Ectodermal cell (in vitro differentiated cells): Measurements from ENCODE around the gene THUMPD2. TPM values are rescaled to one million over a fixed set of nuclear protein-coding genes. Genes with fewer than 3 reads are reported as not detected.
A peak's percentile ranks its signal among the peaks of the same experiment; 100 is the strongest.
"Not testable (repeated sequence)": the region's sequence is repeated elsewhere in the genome, so short reads cannot be mapped to it uniquely, and the experiment has no call there.

Experiments
- H3K27ac ChIP-seq: 2 replicates; pipeline ENCODE4 v1.7.0; 2013; ENCODE audit warnings: mild to moderate bottlenecking, low read depth, low read length; ENCODE audit not compliant: insufficient read depth, poor library complexity, severe bottlenecking
- H3K27me3 ChIP-seq: 2 replicates; pipeline ENCODE4 v1.7.0; 2013; ENCODE audit warnings: mild to moderate bottlenecking, low read length; ENCODE audit not compliant: insufficient read depth, control insufficient read depth, poor library complexity, severe bottlenecking
- H3K36me3 ChIP-seq: one replicate; pipeline ENCODE4 v1.7.0; 2013; ENCODE audit warnings: low read length; ENCODE audit not compliant: control insufficient read depth, insufficient read depth
- H3K4me1 ChIP-seq: one replicate; pipeline ENCODE4 v1.7.0; 2013; ENCODE audit warnings: low read length; ENCODE audit not compliant: control insufficient read depth, insufficient read depth
- H3K4me3 ChIP-seq: 2 replicates; pipeline ENCODE4 v1.7.0; 2013; ENCODE audit warnings: low read depth, low read length, control low read depth; ENCODE audit not compliant: insufficient read depth
- H3K9me3 ChIP-seq: 2 replicates; pipeline ENCODE4 v1.7.0; 2013; ENCODE audit warnings: mild to moderate bottlenecking, low read length, moderate library complexity; ENCODE audit not compliant: control insufficient read depth
- WGBS, 2 experiments: methylation state at CpG; one replicate each; pipeline ENCODE4 v1.1.7; 2013; ENCODE audit warnings: missing lambda C conversion rate in 2 of 2; 5-methylcytosine and 5-hydroxymethylcytosine counted together
- polyA plus RNA-seq, 4 experiments: library from polyadenylated mRNA; stranded (reverse); fragments of 50-300 nt; gene quantifications; one replicate each; pipeline ENCODE4 v1.2.3, GENCODE V29; 2013

The THUMPD2 gene, protein sequence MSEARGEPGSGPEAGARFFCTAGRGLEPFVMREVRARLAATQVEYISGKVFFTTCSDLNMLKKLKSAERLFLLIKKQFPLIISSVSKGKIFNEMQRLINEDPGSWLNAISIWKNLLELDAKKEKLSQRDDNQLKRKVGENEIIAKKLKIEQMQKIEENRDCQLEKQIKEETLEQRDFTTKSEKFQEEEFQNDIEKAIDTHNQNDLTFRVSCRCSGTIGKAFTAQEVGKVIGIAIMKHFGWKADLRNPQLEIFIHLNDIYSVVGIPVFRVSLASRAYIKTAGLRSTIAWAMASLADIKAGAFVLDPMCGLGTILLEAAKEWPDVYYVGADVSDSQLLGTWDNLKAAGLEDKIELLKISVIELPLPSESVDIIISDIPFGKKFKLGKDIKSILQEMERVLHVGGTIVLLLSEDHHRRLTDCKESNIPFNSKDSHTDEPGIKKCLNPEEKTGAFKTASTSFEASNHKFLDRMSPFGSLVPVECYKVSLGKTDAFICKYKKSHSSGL
- 18.3 TPM for polyA plus RNA-seq (2013, experiment 1 of 4)
- polyA plus RNA-seq (2013, experiment 2 of 4) = 17.9 TPM
- 16.9 TPM for polyA plus RNA-seq (2013, experiment 3 of 4)
- 15.2 TPM for polyA plus RNA-seq (2013, experiment 4 of 4)

DNA sequence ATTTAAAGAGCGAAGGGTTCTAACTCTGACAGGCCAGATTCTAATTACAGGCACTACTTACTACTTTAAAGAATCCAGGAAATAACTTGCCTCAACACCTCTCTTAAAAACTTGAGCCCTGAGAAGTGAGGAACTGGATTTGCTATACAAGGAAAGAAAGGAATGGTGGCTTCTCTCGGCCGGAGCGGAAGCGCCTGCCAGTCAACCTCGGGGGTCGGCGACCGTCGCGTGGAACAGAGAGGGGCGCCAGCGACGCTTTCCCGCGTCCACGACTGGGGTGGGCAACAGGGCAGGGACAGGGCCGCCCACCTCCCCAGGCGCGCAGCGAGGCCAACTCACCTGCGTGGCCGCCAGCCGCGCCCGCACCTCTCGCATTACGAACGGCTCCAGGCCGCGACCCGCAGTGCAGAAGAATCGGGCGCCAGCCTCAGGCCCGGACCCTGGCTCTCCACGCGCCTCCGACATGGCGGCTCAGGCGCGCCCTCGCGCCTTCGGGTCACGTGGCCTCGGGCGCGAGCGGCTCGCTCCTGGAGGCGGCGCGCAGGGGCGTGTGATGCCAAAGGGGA is at the start of gene THUMPD2:
THUMPD2 (minus strand) TSS at position 484 of the 566 bp plus-strand sequence; CDS start at position 465, 19 bp downstream.
- 1% methylated on average over 53 to 54 of the region's 54 CpGs for WGBS, 2 experiments
- no peaks in the 10 kb centered on the region for H3K9me3 ChIP-seq
- H3K4me1 ChIP-seq = peaks cover 4% of the 10 kb centered on the region
- H3K27ac ChIP-seq = peak within 1 kb of the TSS; percentile 67
- no peaks in the 10 kb centered on the region for H3K36me3 ChIP-seq
- H3K4me3 ChIP-seq = peak within 1 kb of the TSS; percentile 80
- no peaks in the 10 kb centered on the region for H3K27me3 ChIP-seq

DNA sequence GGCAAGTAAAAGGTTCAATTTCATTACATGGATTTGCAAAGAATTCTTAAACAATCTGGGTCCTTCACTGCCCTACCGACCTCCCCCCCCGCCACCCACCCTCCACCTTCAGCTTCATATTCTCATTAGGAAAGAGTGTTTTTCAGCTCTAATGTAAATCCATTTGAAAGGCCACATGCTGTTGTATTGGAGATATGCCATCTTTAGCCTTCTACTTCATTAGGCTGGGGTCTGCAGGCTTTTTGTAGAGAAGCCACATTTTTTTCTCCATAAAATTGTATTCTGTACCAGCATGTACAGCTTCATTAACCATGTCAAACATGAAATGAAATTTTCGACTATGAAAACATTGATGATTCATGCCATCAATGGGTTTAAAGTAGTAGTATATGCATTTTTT is 42.8 kb upstream of the THUMPD2 start:
- Histone ChIP-seq H3K4me3 (no peak overlapping the region), H3K27ac (no peak overlapping the region), H3K27me3 (no peaks in the 10 kb centered on the region), H3K9me3 (no peaks in the 10 kb centered on the region), H3K4me1 (no peaks in the 10 kb centered on the region), H3K36me3 (no peaks in the 10 kb centered on the region)
- WGBS, 2 experiments = 100% methylated on average over 1 of the region's 3 CpGs; no CpG with 5 or more reads in 1 of the 2 experiments

DNA sequence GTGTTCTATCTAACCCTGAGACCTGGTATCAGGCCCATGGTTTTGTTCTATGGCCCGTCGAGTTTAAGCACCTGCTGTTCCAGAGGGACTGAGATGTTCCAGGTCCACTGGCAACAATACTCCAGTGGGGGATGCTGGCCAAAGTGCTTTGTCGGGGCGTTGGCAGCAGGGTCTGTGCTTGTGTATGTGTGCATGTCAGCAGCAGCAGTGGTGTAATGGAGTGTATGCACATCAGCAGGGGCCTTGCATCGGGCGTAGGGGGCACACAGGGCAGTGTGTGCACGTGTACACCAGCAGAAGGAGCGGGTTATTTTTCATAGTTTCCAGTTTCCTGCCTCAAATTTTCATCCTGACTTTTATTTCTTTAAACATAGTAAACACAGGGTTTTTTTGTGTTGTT is 37.8 kb upstream of the THUMPD2 start:
- Histone ChIP-seq H3K27me3 (no peaks in the 10 kb centered on the region), H3K4me3 (no peak overlapping the region), H3K4me1 (no peaks in the 10 kb centered on the region), H3K36me3 (no peaks in the 10 kb centered on the region), H3K27ac (no peak overlapping the region), H3K9me3 (no peaks in the 10 kb centered on the region)
- 90 to 92% methylated on average over 8 of the region's 8 CpGs for WGBS, 2 experiments

DNA sequence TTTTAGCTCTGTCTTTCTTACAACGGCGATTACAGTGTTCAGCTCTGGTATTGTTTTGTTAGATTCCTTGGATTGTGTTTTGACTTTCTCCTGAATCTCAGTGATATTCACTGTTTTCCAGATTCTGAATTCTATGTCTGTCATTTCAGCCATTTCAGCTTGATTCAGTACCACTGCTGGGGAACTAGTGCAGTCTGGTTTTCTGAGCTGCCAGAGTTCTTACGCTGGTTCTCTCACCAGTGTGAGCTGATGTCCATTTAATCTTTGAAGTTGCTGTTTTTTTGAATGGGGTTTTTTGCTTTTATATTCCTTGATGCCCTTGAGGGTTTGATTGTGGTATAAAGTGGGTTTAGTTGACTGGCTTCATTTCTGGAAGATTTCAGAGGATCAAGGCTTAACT is 37.4 kb upstream of the THUMPD2 start:
- H3K27me3 ChIP-seq = no peaks in the 10 kb centered on the region
- no peak overlapping the region for H3K27ac ChIP-seq
- WGBS, 2 experiments = 96 to 99% methylated on average over 3 of the region's 3 CpGs
- H3K4me3 ChIP-seq = no peak overlapping the region
- no peaks in the 10 kb centered on the region for H3K9me3 ChIP-seq
- no peaks in the 10 kb centered on the region for H3K4me1 ChIP-seq
- H3K36me3 ChIP-seq = no peaks in the 10 kb centered on the region

DNA sequence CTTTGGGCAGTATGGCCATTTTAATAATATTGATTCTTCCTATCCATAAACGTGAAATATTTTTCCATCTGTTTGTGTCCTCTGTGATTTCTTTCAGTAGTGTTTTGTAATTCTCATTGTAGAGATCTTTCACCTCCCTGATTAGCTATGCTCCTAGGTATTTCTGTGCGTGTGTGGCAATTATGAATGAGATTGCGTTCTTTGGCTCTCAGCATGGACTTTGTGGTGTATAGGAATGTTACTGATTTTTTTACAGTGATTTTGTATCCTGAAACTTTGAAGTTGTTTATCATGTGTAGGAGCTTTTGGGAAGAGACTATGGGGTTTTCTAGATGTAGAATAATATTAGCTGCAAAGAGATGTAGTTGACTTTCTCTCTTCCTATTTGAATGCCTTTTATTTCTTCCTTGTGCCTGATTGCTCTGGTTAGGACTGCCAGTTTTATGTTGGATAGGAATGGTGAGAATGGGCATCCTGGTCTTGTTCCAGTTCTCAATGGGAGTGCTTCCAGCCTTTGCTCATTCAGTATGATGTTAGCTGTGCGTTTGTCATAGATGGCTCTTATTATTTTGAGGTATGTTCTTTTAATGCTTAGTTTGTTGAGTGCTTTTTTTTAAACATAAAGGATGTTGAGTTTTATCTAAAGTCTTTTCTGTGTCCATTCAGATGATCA is 27.0 kb upstream of the THUMPD2 start:
- Histone ChIP-seq H3K4me3 (no peak overlapping the region), H3K4me1 (no peaks in the 10 kb centered on the region), H3K27me3 (no peaks in the 10 kb centered on the region), H3K27ac (no peak overlapping the region), H3K36me3 (no peaks in the 10 kb centered on the region), H3K9me3 (no peaks in the 10 kb centered on the region)
- 75 to 82% methylated on average over 3 to 4 of the region's 4 CpGs for WGBS, 2 experiments

DNA sequence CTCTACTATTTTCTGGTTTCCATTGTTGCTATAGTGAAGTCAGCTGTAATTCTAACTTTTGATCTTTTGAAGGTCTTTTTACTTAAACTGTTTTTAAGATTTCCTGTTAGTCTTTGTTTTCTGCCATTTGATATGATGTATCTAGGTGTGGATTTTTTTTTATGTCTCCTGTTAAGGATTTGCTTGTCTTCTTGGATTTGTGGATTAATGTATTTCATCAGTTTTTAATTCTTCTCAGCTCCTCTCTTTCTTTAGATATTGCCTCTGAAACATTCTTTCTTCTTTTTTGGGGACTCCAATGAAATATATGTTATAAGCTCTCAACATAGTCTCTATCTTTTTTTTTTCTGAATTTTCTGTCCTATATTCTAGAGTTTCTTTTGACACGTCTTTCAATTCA is 24.8 kb upstream of the THUMPD2 start:
- Histone ChIP-seq H3K4me1 (no peaks in the 10 kb centered on the region), H3K36me3 (no peaks in the 10 kb centered on the region), H3K9me3 (no peaks in the 10 kb centered on the region), H3K27ac (no peak overlapping the region), H3K27me3 (no peaks in the 10 kb centered on the region), H3K4me3 (no peak overlapping the region)
- WGBS, 2 experiments = 89% methylated on average over 1 of the region's 1 CpG; no CpG with 5 or more reads in 1 of the 2 experiments

DNA sequence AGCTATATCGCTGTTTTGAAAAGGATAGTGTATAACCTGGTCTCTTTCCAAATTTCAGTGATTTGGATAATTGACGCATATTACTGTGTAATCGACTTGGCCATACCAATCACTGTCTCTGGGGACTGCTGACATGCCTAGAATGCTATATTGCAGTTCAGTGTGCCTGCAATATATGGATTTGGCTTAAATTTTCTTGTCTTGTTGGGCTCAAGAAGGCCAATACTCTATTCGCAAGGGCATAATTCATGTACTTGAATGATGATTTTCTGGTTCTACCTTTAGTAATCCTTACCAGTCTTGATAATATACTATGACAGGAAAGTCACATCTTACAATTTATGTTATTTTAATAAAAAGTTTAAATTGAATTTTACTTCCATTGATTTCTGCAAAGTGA is 21.7 kb upstream of the THUMPD2 start:
- Histone ChIP-seq H3K27me3 (no peaks in the 10 kb centered on the region), H3K27ac (no peak overlapping the region), H3K4me1 (no peaks in the 10 kb centered on the region), H3K36me3 (no peaks in the 10 kb centered on the region), H3K4me3 (no peak overlapping the region), H3K9me3 (no peaks in the 10 kb centered on the region)
- 94 to 96% methylated on average over 4 of the region's 4 CpGs for WGBS, 2 experiments

DNA sequence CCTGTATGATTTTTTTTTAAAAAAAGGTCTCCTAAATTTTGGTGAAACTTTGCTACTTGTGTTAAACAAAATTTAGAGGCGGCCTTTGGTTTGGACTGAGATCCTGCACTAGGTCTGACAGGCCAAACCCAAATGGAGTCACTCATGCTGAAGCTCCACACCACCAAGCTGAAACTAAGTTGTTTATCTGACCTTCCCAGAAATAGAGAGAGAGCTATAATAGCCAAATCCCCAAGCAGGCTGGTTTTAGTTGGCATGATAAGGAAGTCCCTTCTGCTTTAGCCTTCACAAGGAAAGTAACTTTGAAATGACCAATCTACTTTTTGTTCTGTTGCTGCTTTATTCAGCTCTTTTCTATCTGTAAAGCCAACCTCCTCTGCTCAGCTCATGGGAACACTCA is 17.1 kb upstream of the THUMPD2 start:
- 92 to 100% methylated on average over 1 of the region's 1 CpG for WGBS, 2 experiments
- Histone ChIP-seq H3K36me3 (no peaks in the 10 kb centered on the region), H3K4me1 (no peaks in the 10 kb centered on the region), H3K4me3 (no peak overlapping the region), H3K27ac (no peak overlapping the region), H3K27me3 (no peaks in the 10 kb centered on the region), H3K9me3 (no peaks in the 10 kb centered on the region)

DNA sequence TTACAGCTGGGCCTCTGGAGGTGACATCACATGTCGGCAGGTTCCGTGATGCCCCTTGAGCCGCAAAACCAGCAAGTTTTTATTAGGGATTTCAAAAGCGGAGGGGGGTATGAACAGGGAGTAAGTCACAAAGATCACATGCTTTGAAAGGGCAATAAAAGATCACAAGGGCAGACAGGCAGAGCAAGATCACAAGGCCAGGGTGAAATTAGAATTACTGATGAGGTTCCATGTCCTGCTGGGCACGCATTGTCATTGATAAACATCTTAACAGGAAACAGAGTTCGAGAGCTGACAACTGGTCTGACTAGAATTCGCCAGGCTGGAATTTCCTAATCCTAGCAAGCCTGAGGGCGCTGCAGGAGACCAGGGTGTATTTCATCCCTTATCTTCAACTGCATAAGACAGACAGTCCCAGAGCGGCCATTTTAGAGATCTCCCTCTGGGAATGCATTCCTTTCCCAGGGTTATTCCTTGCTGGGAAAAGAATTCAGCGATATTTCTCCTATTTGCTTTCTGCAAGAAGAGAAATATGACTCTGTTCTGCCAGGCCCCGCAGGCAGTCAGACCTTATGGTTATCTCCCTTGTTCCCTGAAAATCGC is 11.3 kb upstream of the THUMPD2 start:
- 86 to 88% methylated on average over 12 of the region's 12 CpGs for WGBS, 2 experiments
- H3K4me3 ChIP-seq, H3K9me3 ChIP-seq, H3K27me3 ChIP-seq, H3K4me1 ChIP-seq, H3K36me3 ChIP-seq, H3K27ac ChIP-seq: not testable (repeated sequence)

DNA sequence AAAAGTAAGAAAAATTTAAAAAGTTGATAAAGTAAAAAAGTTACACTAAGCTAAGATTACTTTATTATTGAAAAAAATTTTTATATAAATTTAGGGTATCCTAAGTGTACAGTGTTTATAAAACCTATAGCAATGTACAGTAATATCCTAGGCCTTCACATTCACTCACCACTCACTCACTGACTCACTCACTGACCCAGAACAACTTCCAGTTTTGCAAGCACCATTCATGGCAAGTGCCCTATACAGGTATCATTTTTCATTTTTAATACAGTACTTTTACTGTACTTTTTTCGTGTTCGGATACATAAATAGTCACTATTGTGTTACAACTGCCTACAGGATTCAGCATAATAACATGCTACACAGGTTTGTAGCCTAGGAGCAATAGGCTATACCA is 8.9 kb upstream of the THUMPD2 start:
- Histone ChIP-seq H3K4me1 (no peaks in the 10 kb centered on the region), H3K27ac (no peak overlapping the region), H3K27me3 (no peaks in the 10 kb centered on the region), H3K4me3 (no peak overlapping the region), H3K9me3 (no peaks in the 10 kb centered on the region), H3K36me3 (no peaks in the 10 kb centered on the region)
- 94 to 98% methylated on average over 2 of the region's 2 CpGs for WGBS, 2 experiments
